Thyroid gland (tissue), 4 donors: ENCODE data around the gene PPP1CC. TPM values are rescaled to one million over a fixed set of nuclear protein-coding genes. Genes with fewer than 3 reads are reported as not detected.
"Not testable (repeated sequence)": the region's sequence is repeated elsewhere in the genome, so short reads cannot be mapped to it uniquely, and the experiment has no call there.

Experiments used
- DNase-seq, 2 donors: peaks; one replicate each; pipeline ENCODE4 v3.0.0-alpha.2; 2019
- H3K27ac ChIP-seq, 3 donors: fragments of 200-600 bp; sonication (generic); 1 replicate in 2 of 3; 2 replicates in 1 of 3; pipeline ENCODE4 v1.5.1; 2016 to 2019; ENCODE audit warnings: mild to moderate bottlenecking in 1 of 3, moderate library complexity in 1 of 3
- H3K27me3 ChIP-seq: fragments of 200-600 bp; sonication (generic); one replicate; pipeline ENCODE4 v1.5.1; 2019
- H3K36me3 ChIP-seq, 2 donors: fragments of 200-600 bp; sonication (generic); one replicate each; pipeline ENCODE4 v1.5.1; 2016 to 2019
- H3K4me1 ChIP-seq, 2 donors: fragments of 200-600 bp; sonication (generic); one replicate each; pipeline ENCODE4 v1.5.1; 2017 to 2019
- H3K4me3 ChIP-seq, 3 donors: fragments of 200-600 bp; sonication (generic); replicated peaks in 1 of 3; 1 replicate in 2 of 3; 2 replicates in 1 of 3; pipeline ENCODE4 v1.5.1; 2016; ENCODE audit warnings: mild to moderate bottlenecking in 1 of 3
- H3K9me3 ChIP-seq: fragments of 200-600 bp; sonication (generic); one replicate; pipeline ENCODE4 v1.5.1; 2017
- POLR2A ChIP-seq, 2 donors: fragments of 450-650 bp; IDR thresholded peaks; one replicate each; pipeline ENCODE4 v1.6.1; 2017; ENCODE audit warnings: antibody characterized with exemption in 2 of 2, mild to moderate bottlenecking in 2 of 2, moderate library complexity in 1 of 2
- WGBS, 2 donors: methylation state at CpG; one replicate each; pipeline ENCODE4 v1.1.5; 2017; 5-methylcytosine and 5-hydroxymethylcytosine counted together
- intact Hi-C: fragments of 100-400 bp; cut with DNase I; formaldehyde crosslinking; loops from one replicate; pipeline ENCODE4 v1.15.1; 2023
- total RNA-seq, 4 donors: library from RNA; depleted of rRNA; stranded (reverse); fragments of >200 nt; gene quantifications; one replicate each; pipeline ENCODE4 v1.2.3, GENCODE V29; 2016
- TF ChIP-seq, protein P1 (sequence below), 6 experiments: fragments of 200-600 bp in 3 of 6; fragments of 450-650 bp in 3 of 6; sonication (generic) in 3 of 6; IDR thresholded peaks; one replicate each; pipeline ENCODE4 v1.5.1; 2016 to 2019; ENCODE audit warnings: antibody characterized with exemption in 6 of 6, mild to moderate bottlenecking in 2 of 6, inconsistent platforms in 1 of 6, moderate library complexity in 1 of 6

Gene PPP1CC
- total RNA-seq, 4 donors from 2014 or later: 85.3 to 154 (median 118) TPM

DNA sequence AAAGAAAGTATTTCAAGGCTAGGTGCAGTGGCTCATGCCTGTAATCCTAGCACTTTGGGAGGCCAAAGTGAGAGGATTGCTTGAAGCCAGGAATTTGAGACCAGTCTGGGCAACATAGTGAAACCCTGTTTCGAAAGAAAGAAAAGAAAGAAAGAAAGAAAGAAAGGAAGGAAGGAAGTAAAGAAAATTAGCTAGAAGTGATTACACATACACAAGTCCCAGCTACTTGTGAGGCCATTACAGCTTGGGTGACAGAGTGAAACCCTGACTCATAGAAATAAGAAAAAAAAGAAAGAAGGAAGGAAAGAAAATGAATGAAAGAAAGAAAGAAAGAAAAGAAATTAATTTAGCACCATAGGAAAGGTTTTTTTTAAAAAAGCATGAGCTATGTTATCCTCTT is 33.3 kb upstream of the PPP1CC start:
- Histone ChIP-seq H3K4me3 (no peak overlapping the region), H3K27ac (no peak overlapping the region), H3K4me1 (no peaks in the 10 kb centered on the region), H3K27me3 (no peaks in the 10 kb centered on the region), H3K9me3 (no peaks in the 10 kb centered on the region), H3K36me3 (no peaks in the 10 kb centered on the region)
- TF ChIP-seq POLR2A (IDR thresholded peaks at IDR 0.05): no peak
- TF ChIP-seq, protein P1, sequence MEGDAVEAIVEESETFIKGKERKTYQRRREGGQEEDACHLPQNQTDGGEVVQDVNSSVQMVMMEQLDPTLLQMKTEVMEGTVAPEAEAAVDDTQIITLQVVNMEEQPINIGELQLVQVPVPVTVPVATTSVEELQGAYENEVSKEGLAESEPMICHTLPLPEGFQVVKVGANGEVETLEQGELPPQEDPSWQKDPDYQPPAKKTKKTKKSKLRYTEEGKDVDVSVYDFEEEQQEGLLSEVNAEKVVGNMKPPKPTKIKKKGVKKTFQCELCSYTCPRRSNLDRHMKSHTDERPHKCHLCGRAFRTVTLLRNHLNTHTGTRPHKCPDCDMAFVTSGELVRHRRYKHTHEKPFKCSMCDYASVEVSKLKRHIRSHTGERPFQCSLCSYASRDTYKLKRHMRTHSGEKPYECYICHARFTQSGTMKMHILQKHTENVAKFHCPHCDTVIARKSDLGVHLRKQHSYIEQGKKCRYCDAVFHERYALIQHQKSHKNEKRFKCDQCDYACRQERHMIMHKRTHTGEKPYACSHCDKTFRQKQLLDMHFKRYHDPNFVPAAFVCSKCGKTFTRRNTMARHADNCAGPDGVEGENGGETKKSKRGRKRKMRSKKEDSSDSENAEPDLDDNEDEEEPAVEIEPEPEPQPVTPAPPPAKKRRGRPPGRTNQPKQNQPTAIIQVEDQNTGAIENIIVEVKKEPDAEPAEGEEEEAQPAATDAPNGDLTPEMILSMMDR (IDR thresholded peaks at IDR 0.05): no peak
- no peak for DNase-seq
- WGBS, 2 donors: 80 to 87% methylated on average over 1 of the region's 1 CpG
- intact Hi-C loops: no loop called here

DNA sequence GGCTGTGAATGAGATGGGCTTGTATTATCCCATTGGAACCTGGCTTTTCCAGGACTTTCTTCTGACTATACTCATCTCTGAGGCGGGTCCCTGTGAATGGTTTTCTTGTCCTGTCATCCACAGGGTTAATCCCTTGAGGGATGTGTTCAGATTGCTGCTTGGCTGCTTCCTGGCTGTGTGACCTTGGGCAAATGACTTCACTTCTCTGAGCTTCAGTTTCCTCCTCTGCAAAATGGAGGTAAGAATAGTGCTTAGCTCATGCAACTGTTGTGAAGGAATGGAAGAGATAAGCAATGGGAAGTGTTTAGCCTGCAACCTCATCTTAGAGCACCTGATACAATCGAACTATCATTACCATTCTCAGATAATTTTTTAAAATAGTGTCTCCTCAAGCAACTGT is 32.1 kb upstream of the PPP1CC start:
- no peaks in the 10 kb centered on the region for H3K4me1 ChIP-seq
- intact Hi-C loops: no loop called here
- no peaks in the 10 kb centered on the region for H3K27me3 ChIP-seq
- 62 to 69% methylated on average over 2 of the region's 2 CpGs for WGBS, 2 donors
- TF ChIP-seq, protein P1 (IDR thresholded peaks at IDR 0.05): no peak
- no peak for TF ChIP-seq POLR2A (IDR thresholded peaks at IDR 0.05)
- no peaks in the 10 kb centered on the region for H3K9me3 ChIP-seq
- H3K4me3 ChIP-seq: no peak overlapping the region
- no peak for DNase-seq
- H3K36me3 ChIP-seq: no peaks in the 10 kb centered on the region
- H3K27ac ChIP-seq: no peak overlapping the region

DNA sequence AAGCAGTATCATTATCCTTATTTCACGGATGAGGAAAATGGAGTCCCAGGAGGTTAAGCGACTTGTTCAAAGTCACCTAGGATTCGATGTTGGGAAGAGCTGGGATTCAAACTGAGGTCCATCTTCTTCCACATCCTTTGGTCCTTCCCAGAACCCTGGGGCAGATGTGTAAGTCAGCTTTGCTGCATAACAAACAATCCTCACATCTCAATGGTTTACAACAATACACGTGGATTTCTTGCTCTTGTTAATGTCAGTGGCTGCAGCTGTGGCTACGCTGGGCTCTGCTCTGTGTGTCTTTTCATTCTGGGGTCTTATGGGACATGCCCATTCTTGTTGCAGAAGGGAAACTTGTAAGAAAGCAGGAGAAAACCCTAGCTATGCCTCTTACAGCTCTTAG is 26.3 kb upstream of the PPP1CC start:
- no peak overlapping the region for H3K4me3 ChIP-seq
- H3K27me3 ChIP-seq: no peaks in the 10 kb centered on the region
- no peaks in the 10 kb centered on the region for H3K36me3 ChIP-seq
- no peaks in the 10 kb centered on the region for H3K4me1 ChIP-seq
- TF ChIP-seq, protein P1 (IDR thresholded peaks at IDR 0.05): no peak
- no peak for TF ChIP-seq POLR2A (IDR thresholded peaks at IDR 0.05)
- no peaks in the 10 kb centered on the region for H3K9me3 ChIP-seq
- no peak for DNase-seq
- 94 to 97% methylated on average over 5 of the region's 5 CpGs for WGBS, 2 donors
- intact Hi-C loops: no loop called here
- H3K27ac ChIP-seq: no peak overlapping the region

DNA sequence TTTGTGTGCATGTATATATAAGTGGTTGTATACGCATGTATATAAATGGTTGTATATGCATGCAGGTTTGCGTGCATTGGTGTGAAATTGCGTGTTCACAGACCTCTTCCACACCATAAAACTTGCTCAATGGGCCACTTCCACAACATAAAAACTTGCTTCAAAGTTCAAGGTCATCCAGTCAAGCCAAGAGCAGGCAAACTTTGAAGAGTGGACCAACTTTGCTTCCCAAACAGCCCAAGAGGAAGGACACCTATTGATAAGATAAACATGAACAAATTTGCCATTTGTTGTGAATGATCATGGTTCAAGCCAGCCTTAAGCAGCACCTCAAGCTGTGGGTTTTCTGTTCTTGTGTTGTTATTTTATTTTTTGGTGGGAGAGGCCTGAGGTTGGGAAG is 25.2 kb upstream of the PPP1CC start:
- no peak for TF ChIP-seq POLR2A (IDR thresholded peaks at IDR 0.05)
- TF ChIP-seq, protein P1 (IDR thresholded peaks at IDR 0.05): no peak
- no peak overlapping the region for H3K27ac ChIP-seq
- H3K36me3 ChIP-seq: no peaks in the 10 kb centered on the region
- no peak overlapping the region for H3K4me3 ChIP-seq
- no peak for DNase-seq
- no peaks in the 10 kb centered on the region for H3K27me3 ChIP-seq
- WGBS, 2 donors: 95 to 97% methylated on average over 3 of the region's 3 CpGs
- no peaks in the 10 kb centered on the region for H3K9me3 ChIP-seq
- intact Hi-C loops: no loop called here
- no peaks in the 10 kb centered on the region for H3K4me1 ChIP-seq

DNA sequence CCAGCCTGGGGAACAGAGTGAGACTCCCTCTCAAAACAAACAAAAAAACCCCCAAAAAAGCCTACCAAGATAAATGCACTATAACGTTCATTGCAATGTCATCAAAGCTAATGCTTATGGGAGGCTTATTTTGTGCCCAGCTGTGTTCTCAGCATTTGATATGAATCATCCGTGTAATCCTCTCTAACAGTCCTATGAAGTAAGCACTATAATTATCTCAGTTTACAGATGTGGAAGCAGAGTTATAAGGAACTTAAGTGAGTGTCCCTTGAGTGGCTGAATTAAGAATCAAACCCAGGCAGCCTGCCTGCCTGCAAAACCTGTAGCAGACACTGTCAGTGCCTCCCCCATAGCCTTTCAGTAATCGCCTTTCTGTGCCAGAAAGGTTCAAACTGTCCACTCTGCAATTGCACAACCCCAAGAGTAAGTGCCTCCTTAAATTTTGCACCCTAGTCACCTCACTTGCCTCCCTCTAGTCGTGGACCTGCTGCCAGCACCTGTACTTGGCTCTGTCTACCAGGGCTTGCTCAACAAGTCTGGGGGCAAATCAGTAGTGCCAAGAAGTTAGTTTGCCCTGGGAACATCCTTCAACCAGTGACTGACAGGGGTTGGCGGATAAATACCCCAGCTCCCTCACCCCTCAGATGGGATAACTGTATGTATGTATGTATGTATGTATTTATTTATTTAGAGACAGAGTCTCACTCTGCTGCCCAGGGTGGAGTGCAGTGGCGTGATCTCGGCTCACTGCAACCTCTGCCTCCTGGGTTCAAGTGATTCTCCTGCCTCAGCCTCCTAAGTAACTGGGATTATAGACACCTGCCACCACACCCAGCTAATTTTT is 23.8 kb upstream of the PPP1CC start:
- Histone ChIP-seq H3K4me3 (no peak overlapping the region), H3K36me3 (no peaks in the 10 kb centered on the region), H3K9me3 (no peaks in the 10 kb centered on the region), H3K27me3 (no peaks in the 10 kb centered on the region), H3K4me1 (no peaks in the 10 kb centered on the region), H3K27ac (no peak overlapping the region)
- TF ChIP-seq, protein P1 (IDR thresholded peaks at IDR 0.05): no peak
- TF ChIP-seq POLR2A (IDR thresholded peaks at IDR 0.05): no peak
- WGBS, 2 donors: 70 to 71% methylated on average over 7 of the region's 7 CpGs
- intact Hi-C loops: no loop called here
- DNase-seq: no peak

DNA sequence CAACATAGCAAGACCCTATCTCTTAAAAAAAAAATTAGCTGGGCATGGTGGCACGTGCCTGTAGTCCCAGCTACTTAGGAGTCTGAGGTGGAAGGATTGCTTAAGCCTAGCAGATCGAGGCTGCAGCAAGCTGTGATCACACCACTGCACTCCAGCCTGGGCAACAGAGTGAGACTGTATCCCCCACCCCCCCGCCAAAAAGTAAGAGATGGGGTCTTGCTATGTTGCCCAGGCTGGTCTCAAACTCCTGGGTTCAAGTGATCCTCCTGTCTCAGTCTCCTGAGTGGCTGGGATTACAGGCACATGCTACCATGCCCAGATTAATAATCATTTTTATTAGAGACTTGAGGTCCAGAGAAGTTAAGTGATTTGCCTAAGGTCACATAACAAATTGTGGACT is 22.9 kb upstream of the PPP1CC start:
- DNase-seq, H3K36me3 ChIP-seq, H3K9me3 ChIP-seq, intact Hi-C loops, H3K27me3 ChIP-seq, H3K4me3 ChIP-seq, H3K27ac ChIP-seq, H3K4me1 ChIP-seq: not testable (repeated sequence)
- 74 to 90% methylated on average over 3 of the region's 3 CpGs for WGBS, 2 donors
